ENCODE results near the gene HEATR5A.

DNA sequence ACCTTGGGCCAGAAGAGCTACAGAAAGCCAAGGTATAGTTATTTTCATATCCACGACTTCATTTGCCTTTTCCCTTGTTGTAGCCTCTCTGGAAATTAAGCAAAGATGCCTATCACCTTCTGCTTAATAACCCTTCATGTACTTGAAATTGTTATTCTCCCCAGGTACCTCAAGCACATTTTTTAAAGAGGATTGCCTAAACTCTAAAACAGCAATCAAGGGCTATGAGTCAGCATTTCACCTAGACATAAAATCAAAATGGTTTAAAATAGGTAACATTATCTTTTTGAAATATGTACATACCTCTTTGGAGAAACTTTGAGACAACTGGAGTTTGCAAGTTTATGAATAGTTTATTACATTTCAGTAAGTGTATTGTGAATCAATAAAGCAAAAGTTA, 25.4 kb upstream of the HEATR5A start:
- TF ChIP-seq, protein P1, sequence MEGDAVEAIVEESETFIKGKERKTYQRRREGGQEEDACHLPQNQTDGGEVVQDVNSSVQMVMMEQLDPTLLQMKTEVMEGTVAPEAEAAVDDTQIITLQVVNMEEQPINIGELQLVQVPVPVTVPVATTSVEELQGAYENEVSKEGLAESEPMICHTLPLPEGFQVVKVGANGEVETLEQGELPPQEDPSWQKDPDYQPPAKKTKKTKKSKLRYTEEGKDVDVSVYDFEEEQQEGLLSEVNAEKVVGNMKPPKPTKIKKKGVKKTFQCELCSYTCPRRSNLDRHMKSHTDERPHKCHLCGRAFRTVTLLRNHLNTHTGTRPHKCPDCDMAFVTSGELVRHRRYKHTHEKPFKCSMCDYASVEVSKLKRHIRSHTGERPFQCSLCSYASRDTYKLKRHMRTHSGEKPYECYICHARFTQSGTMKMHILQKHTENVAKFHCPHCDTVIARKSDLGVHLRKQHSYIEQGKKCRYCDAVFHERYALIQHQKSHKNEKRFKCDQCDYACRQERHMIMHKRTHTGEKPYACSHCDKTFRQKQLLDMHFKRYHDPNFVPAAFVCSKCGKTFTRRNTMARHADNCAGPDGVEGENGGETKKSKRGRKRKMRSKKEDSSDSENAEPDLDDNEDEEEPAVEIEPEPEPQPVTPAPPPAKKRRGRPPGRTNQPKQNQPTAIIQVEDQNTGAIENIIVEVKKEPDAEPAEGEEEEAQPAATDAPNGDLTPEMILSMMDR (IDR thresholded peaks at IDR 0.05), result no peak
- TF ChIP-seq POLR2A (IDR thresholded peaks at IDR 0.05) (no peak), EP300 (IDR thresholded peaks at IDR 0.05) (no peak)

Data from gastroesophageal sphincter (tissue), 3 donors.